NCI-H128 (cell line): ENCODE measurements around the gene FIBP.
"Not testable (repeated sequence)": the region's sequence is repeated elsewhere in the genome, so short reads cannot be mapped to it uniquely, and the experiment has no call there.

Source experiments
- DNase-seq: peaks from one replicate; lab custom pipeline; 2025; ENCODE audit not compliant: unreplicated experiment; lab: John Stamatoyannopoulos, UW

The FIBP gene

DNA sequence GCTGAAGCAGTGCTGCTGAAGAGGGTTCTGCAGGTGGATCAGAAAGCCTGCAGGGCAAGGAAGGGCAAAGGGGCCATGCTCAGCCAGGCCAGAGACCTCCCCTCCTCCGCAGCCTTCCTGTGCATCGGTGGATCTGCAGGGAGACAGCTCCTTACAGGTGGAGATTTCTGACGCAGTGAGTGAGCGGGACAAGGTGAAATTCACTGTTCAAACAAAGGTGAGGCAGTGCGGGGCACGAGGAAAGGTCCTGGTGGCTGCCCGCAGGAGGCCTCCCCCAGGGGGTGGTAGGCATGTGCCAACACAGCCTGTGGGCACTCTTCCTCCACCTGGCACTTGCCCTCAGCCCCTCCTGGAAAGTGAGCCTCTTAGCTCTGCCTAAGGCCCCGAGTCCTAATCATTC, 38.9 kb downstream of the FIBP start:
- no peak for DNase-seq

DNA sequence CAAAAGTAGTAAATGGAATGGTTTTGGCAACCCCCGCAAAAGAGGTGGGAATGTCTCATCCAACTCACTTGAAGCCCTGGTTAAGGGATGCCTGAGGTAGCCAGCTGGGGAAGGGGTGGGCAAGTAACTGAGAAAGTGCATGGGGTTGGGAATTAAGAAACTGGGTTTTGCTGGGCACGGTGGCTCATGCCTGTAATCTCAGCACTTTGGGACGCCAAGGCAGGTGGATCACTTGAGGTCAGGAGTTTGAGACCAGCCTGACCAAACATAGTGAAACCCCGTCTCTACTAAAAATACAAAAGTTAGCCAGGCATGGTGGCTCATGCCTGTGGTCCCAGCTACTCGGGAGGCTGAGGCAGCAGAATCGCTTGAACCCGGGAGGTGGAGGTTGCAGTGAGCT, 39.6 kb downstream of the FIBP start:
- DNase-seq = not testable (repeated sequence)

- DNase-seq = no peak
Observed at GRCh38 chr11:65847746-65848145, 40.5 kb downstream of the FIBP start.

DNA sequence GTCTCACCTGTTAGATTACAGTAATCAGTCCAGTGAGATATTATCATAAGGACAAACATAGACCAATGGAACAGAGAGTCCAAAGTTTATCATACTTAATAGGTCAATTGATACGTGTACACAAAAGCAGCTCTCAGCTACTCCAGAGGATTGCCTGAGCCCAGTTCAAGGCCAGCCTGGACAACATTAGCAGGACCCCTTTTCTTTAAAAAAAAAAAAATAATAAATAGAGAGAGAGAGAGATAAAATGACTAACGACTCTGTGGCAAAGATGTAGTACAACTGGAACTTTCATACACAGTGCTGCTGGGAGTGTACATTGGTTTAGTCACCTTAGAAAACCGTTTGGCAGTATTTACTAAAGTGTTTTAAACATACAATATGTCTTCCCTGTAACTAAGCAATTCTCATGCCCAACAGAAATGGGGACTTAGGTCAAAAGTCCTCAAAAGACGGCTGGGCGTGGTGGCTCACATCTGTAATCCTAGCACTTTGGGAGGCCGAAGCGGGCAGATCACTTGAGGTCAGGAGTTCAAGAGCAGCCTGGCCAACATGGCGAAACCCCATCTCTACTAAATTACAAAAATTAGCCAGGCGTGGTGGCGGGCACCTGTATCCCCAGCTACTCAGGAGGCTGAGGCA, 43.9 kb downstream of the FIBP start:
- no peak for DNase-seq

DNA sequence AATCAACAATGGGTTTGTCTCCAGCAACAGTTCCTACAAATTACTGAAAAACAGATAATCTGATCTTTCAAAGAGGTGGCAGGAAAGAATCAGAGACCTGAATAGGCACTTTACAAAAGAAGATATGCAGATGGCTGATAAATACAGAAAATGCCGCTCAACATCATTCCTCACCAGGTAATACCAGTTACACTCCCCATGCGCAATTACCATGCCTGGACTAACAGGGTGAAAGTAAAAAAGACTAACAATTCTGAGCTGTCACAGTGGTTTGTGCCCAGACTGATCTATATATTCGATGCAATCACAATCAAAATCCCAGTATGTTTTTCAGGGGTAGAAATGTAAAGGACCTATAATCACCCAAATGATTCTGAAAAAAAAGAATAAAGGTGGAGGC, 44.5 kb downstream of the FIBP start:
- no peak for DNase-seq

- DNase-seq = no peak
Observed at GRCh38 chr11:65842144-65842543, 46.1 kb downstream of the FIBP start.

DNA sequence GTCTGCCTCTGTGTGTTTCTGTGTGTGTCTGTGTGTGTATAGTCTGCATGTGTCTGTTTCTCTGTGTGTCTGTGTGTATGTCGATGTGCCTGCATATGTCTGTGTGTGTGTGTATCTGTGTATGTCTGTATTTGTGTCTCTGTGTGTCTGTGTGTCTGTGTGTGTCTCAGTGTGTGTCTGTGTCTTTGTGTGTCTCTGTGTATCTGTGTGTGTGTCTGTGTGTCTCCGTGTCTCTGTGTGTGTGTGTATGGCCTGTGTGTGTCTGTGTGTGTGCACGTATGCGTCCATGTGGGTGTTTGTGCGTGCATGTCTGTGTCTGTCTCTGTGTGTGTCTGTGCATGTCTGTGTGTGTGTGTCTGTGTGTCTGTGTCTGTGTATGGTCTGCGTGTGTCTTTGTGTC, 54.1 kb downstream of the FIBP start:
- no peak for DNase-seq
